Occipital lobe (tissue), 2 donors: ENCODE results near the gene ASPN. TPM values are rescaled to one million over a fixed set of nuclear protein-coding genes. Genes with fewer than 3 reads are reported as not detected.
A peak's percentile ranks its signal among the peaks of the same experiment; 100 is the strongest.

ENCODE experiments used
- DNase-seq: peaks from one replicate; lab custom pipeline; 2025; lab: John Stamatoyannopoulos, UW
- total RNA-seq: library from RNA; depleted of rRNA; stranded (reverse); fragments of >200 nt; gene quantifications from one replicate; pipeline ENCODE4 v1.2.3, GENCODE V29; 2014

Gene ASPN
- total RNA-seq, 1 donor from 2014 or later: 7.8 TPM

GRCh38 chr9:92506184-92506857 lies 24.0 kb upstream of the ASPN start:
- no peak for DNase-seq

GRCh38 chr9:92504881-92505280 lies 22.6 kb upstream of the ASPN start:
- DNase-seq: no peak

GRCh38 chr9:92503156-92503555 lies 20.9 kb upstream of the ASPN start:
- no peak for DNase-seq

GRCh38 chr9:92501671-92502393 lies 19.5 kb upstream of the ASPN start:
- no peak for DNase-seq

GRCh38 chr9:92500725-92501124 lies 18.4 kb upstream of the ASPN start:
- DNase-seq: no peak

- no peak for DNase-seq
These were observed 17.4 kb upstream of the ASPN start for GRCh38 chr9:92499701-92500100.

GRCh38 chr9:92496396-92497176 lies 14.3 kb upstream of the ASPN start:
- no peak for DNase-seq

- DNase-seq: no peak
These were observed 12.6 kb upstream of the ASPN start for GRCh38 chr9:92494856-92495255.

- DNase-seq: no peak
These were observed 11.6 kb upstream of the ASPN start for GRCh38 chr9:92493749-92494387.

- no peak for DNase-seq
These were observed 10.6 kb upstream of the ASPN start for GRCh38 chr9:92492781-92493401.

GRCh38 chr9:92488681-92489550 lies 6.6 kb upstream of the ASPN start:
- no peak for DNase-seq

GRCh38 chr9:92486371-92486770 lies 4.1 kb upstream of the ASPN start:
- no peak for DNase-seq

- no peak for DNase-seq
These were observed 2.3 kb upstream of the ASPN start for GRCh38 chr9:92484563-92484962.

- DNase-seq: no peak
These were observed 1.6 kb upstream of the ASPN start for GRCh38 chr9:92483627-92484545.

GRCh38 chr9:92482805-92483204 lies 499 bp upstream of the ASPN start:
- no peak for DNase-seq

- peak; percentile 11 for DNase-seq
These were observed 1.2 kb downstream of the ASPN start for GRCh38 chr9:92480986-92481633.

- DNase-seq: no peak
These were observed 2.0 kb downstream of the ASPN start for GRCh38 chr9:92480291-92480771.

- no peak for DNase-seq
These were observed 3.0 kb downstream of the ASPN start for GRCh38 chr9:92479346-92479745.

GRCh38 chr9:92478783-92479182 lies 3.5 kb downstream of the ASPN start:
- DNase-seq: no peak
